ENCODE results near the gene SNTB2.

- TF ChIP-seq CTCF (IDR thresholded peaks at IDR 0.05; ENCODE audit: extremely low read depth in 1 of 2, insufficient read depth in 1 of 2, low read depth in 1 of 2, low read length in 2 of 2) = no peak
- TF ChIP-seq EZH2 (IDR thresholded peaks at IDR 0.05; ENCODE audit: borderline replicate concordance, low read depth, low read length, severe bottlenecking) = no peak
- no peak for TF ChIP-seq POLR2A (IDR thresholded peaks at IDR 0.05; ENCODE audit: low read depth, low read length)
- no peak for TF ChIP-seq POLR2AphosphoS5 (IDR thresholded peaks at IDR 0.05; ENCODE audit: insufficient read depth, low read depth, low read length)
- TF ChIP-seq JUN (IDR thresholded peaks at IDR 0.05; ENCODE audit: borderline replicate concordance, insufficient read depth, insufficient read length, low read depth) = no peak
- no peak for TF ChIP-seq FOS (IDR thresholded peaks at IDR 0.05; ENCODE audit: borderline replicate concordance, insufficient read depth, low read length)
Measured at GRCh38 chr16:69298261-69298660, 111.3 kb downstream of the SNTB2 start.

Measured in endothelial cell of umbilical vein (primary cell).